Measurements from ENCODE around the gene DGKI.

The DGKI gene

GRCh38 chr7:137564677-137565076 is 282.1 kb downstream of the DGKI start:
- Mint-ChIP-seq H3K27me3 (peaks cover 5% of the 10 kb centered on the region), H3K4me3 (no peak overlapping the region), H3K36me3 (no peaks in the 10 kb centered on the region), H3K27ac (no peak overlapping the region), H3K9me3 (ENCODE audit: low read depth) (peaks cover 6% of the 10 kb centered on the region), H3K4me1 (ENCODE audit: low read depth) (no peaks in the 10 kb centered on the region)

- Mint-ChIP-seq H3K4me1 (ENCODE audit: low read depth) (no peaks in the 10 kb centered on the region), H3K36me3 (no peaks in the 10 kb centered on the region), H3K27me3 (peaks cover 5% of the 10 kb centered on the region), H3K9me3 (ENCODE audit: low read depth) (peaks cover 6% of the 10 kb centered on the region), H3K4me3 (no peak overlapping the region), H3K27ac (no peak overlapping the region)
Observed at GRCh38 chr7:137563981-137564380, 282.8 kb downstream of the DGKI start.

- Mint-ChIP-seq H3K27ac (no peak overlapping the region), H3K9me3 (ENCODE audit: low read depth) (no peaks in the 10 kb centered on the region), H3K27me3 (no peaks in the 10 kb centered on the region), H3K36me3 (no peaks in the 10 kb centered on the region), H3K4me3 (no peak overlapping the region), H3K4me1 (ENCODE audit: low read depth) (no peaks in the 10 kb centered on the region)
Observed at GRCh38 chr7:137547485-137547884, 299.3 kb downstream of the DGKI start.

DNA sequence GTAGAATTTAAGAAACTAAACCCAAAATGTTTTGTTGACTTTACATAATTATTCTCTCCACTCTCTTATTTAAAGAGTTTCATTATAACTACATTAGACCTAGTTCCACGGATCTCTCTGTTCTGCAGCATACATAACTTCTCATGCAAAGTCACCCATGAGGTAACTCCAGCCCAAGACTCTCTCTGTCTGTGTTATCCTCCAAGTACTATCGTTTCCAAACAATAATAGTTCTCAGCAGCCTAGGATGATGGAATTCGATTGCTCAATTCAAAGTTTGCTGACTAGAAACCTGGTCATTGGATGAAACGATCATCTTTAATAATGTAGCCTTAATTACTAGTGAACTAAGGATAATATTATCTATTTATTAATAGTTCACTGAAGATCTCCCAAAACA is 300.1 kb downstream of the DGKI start:
- H3K9me3 Mint-ChIP-seq (ENCODE audit: low read depth), result no peaks in the 10 kb centered on the region
- H3K27me3 Mint-ChIP-seq, result no peaks in the 10 kb centered on the region
- no peak overlapping the region for H3K4me3 Mint-ChIP-seq
- H3K4me1 Mint-ChIP-seq (ENCODE audit: low read depth), result no peaks in the 10 kb centered on the region
- H3K27ac Mint-ChIP-seq, result no peak overlapping the region
- H3K36me3 Mint-ChIP-seq, result no peaks in the 10 kb centered on the region

GRCh38 chr7:137546009-137546408 is 300.8 kb downstream of the DGKI start:
- Mint-ChIP-seq H3K36me3 (no peaks in the 10 kb centered on the region), H3K27ac (no peak overlapping the region), H3K9me3 (ENCODE audit: low read depth) (no peaks in the 10 kb centered on the region), H3K4me1 (ENCODE audit: low read depth) (no peaks in the 10 kb centered on the region), H3K27me3 (no peaks in the 10 kb centered on the region), H3K4me3 (no peak overlapping the region)

GRCh38 chr7:137545059-137545716 is 301.6 kb downstream of the DGKI start:
- Mint-ChIP-seq H3K4me3 (no peak overlapping the region), H3K4me1 (ENCODE audit: low read depth) (no peaks in the 10 kb centered on the region), H3K9me3 (ENCODE audit: low read depth) (no peaks in the 10 kb centered on the region), H3K27ac (no peak overlapping the region), H3K36me3 (no peaks in the 10 kb centered on the region), H3K27me3 (no peaks in the 10 kb centered on the region)

GRCh38 chr7:137544453-137545058 is 302.2 kb downstream of the DGKI start:
- Mint-ChIP-seq H3K36me3 (no peaks in the 10 kb centered on the region), H3K9me3 (ENCODE audit: low read depth) (no peaks in the 10 kb centered on the region), H3K4me3 (no peak overlapping the region), H3K27ac (no peak overlapping the region), H3K27me3 (peaks cover 4% of the 10 kb centered on the region), H3K4me1 (ENCODE audit: low read depth) (no peaks in the 10 kb centered on the region)

DNA sequence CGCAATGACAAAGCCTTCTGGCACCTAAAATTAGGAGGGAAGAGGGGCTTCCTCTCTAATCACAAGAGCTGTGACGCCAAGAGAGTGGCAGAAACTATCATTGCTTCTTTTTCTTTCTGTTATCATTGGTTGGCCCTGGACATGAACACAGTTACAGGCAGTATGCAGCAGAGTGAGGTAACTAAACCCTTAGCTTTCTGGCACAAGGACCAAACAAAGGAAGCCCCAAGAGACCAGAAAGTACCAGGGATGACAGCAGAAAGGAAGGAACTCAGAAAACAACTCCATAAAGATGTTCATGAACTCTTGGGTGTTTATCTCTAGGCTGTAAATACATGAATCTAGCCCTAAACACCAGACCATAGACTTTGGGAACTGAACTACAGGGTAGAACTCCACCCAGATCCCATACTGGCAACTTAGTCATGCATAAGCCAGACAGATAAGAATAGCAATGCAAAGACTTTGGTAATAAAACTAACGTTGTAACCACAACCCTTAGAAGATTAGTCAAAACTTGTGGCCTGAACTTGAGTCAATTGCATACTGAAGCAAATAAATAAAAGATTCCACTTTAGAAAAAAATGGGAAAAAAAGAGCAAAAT is 307.6 kb downstream of the DGKI start:
- no peak overlapping the region for H3K27ac Mint-ChIP-seq
- no peaks in the 10 kb centered on the region for H3K4me1 Mint-ChIP-seq (ENCODE audit: low read depth)
- no peaks in the 10 kb centered on the region for H3K36me3 Mint-ChIP-seq

DNA sequence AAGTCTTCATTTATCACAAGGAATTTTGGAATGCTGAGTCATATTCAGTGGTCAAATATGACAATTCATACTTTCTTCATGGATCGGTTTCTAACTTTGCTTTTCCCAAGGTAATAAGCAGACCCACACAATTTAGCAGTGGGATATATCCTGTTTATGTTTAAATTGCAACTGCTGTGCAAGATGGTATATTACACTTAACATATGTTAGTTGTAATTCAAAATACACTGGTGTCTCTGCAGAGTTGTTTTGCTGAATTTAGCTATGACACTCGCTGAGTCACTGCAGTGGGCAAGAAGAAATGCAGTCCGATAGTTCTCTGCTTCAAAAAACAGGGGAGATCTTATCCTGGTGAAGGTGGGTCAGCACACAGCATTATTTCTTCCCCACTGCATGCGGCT is 308.4 kb downstream of the DGKI start:
- Mint-ChIP-seq H3K27me3 (peaks cover 8% of the 10 kb centered on the region), H3K9me3 (ENCODE audit: low read depth) (no peaks in the 10 kb centered on the region), H3K4me1 (ENCODE audit: low read depth) (no peaks in the 10 kb centered on the region), H3K36me3 (no peaks in the 10 kb centered on the region), H3K4me3 (no peak overlapping the region), H3K27ac (no peak overlapping the region)

More for the DNA sequence above, 307.6 kb downstream of the DGKI start:
- H3K27me3 Mint-ChIP-seq, result peaks cover 8% of the 10 kb centered on the region
- H3K9me3 Mint-ChIP-seq (ENCODE audit: low read depth), result no peaks in the 10 kb centered on the region
- no peak overlapping the region for H3K4me3 Mint-ChIP-seq

DNA sequence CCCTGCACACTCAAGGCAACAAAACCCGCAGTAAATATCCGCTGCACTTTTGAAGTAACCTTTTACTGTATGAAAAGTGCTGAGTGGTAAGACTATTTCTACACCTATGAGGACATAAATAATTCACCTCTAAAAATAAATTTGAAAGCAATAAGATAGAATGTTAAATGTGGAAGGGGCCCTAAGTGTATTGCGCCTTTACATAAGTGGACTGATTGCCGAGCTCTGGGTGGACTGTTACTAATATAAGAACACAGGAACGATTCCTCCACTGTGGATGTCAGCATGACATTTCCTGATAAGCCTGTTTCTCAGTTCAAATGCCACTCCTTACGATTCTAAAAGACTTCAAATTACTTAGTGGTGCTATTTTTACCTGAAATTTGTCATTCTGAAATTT is 311.2 kb downstream of the DGKI start:
- H3K36me3 Mint-ChIP-seq, result no peaks in the 10 kb centered on the region
- H3K27me3 Mint-ChIP-seq, result peaks cover 8% of the 10 kb centered on the region
- H3K27ac Mint-ChIP-seq, result no peak overlapping the region
- no peaks in the 10 kb centered on the region for H3K4me1 Mint-ChIP-seq (ENCODE audit: low read depth)
- H3K4me3 Mint-ChIP-seq, result no peak overlapping the region
- H3K9me3 Mint-ChIP-seq (ENCODE audit: low read depth), result no peaks in the 10 kb centered on the region

GRCh38 chr7:137531671-137532070 is 315.1 kb downstream of the DGKI start:
- Mint-ChIP-seq H3K4me1 (ENCODE audit: low read depth) (no peaks in the 10 kb centered on the region), H3K27me3 (no peaks in the 10 kb centered on the region), H3K27ac (no peak overlapping the region), H3K4me3 (no peak overlapping the region), H3K9me3 (ENCODE audit: low read depth) (no peaks in the 10 kb centered on the region), H3K36me3 (no peaks in the 10 kb centered on the region)

GRCh38 chr7:137527634-137528033 is 319.1 kb downstream of the DGKI start:
- no peaks in the 10 kb centered on the region for H3K27me3 Mint-ChIP-seq
- no peaks in the 10 kb centered on the region for H3K9me3 Mint-ChIP-seq (ENCODE audit: low read depth)
- no peak overlapping the region for H3K4me3 Mint-ChIP-seq
- no peaks in the 10 kb centered on the region for H3K36me3 Mint-ChIP-seq
- H3K27ac Mint-ChIP-seq, result no peak overlapping the region
- no peaks in the 10 kb centered on the region for H3K4me1 Mint-ChIP-seq (ENCODE audit: low read depth)

DNA sequence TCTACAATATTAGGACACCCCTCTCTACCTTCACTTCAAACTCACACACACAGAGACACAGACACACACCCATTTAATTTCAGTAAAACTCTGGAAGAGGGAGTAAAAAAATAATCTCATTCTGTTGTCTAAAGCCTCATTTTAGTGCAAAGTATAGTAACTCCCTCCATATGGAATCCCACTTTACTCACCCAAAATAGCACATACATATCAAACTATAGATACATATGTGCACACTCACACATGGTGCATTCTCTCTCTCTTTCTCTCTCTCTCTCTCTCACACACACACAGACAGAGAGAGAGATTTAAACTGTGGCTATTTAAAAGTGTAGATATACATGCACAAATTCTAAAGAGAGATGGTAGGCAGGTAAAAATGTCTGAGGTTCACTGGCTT is 323.6 kb downstream of the DGKI start:
- Mint-ChIP-seq H3K27ac (no peak overlapping the region), H3K4me1 (ENCODE audit: low read depth) (no peaks in the 10 kb centered on the region), H3K9me3 (ENCODE audit: low read depth) (no peaks in the 10 kb centered on the region), H3K27me3 (no peaks in the 10 kb centered on the region), H3K36me3 (no peaks in the 10 kb centered on the region), H3K4me3 (no peak overlapping the region)

GRCh38 chr7:137521451-137521850 is 325.3 kb downstream of the DGKI start:
- Mint-ChIP-seq H3K4me1 (ENCODE audit: low read depth) (no peaks in the 10 kb centered on the region), H3K27ac (no peak overlapping the region), H3K27me3 (no peaks in the 10 kb centered on the region), H3K9me3 (ENCODE audit: low read depth) (no peaks in the 10 kb centered on the region), H3K4me3 (no peak overlapping the region), H3K36me3 (no peaks in the 10 kb centered on the region)

- no peaks in the 10 kb centered on the region for H3K27me3 Mint-ChIP-seq
- H3K36me3 Mint-ChIP-seq, result no peaks in the 10 kb centered on the region
- no peaks in the 10 kb centered on the region for H3K9me3 Mint-ChIP-seq (ENCODE audit: low read depth)
- H3K4me3 Mint-ChIP-seq, result no peak overlapping the region
- no peaks in the 10 kb centered on the region for H3K4me1 Mint-ChIP-seq (ENCODE audit: low read depth)
- no peak overlapping the region for H3K27ac Mint-ChIP-seq
Observed at GRCh38 chr7:137519947-137520346, 326.8 kb downstream of the DGKI start.

All from activated naive CD8-positive, alpha-beta T cell (primary cell).